Posterior vena cava (tissue), 2 donors: ENCODE data around the gene HIVEP1. TPM values are rescaled to one million over a fixed set of nuclear protein-coding genes. Genes with fewer than 3 reads are reported as not detected.

ENCODE experiments used
- DNase-seq: peaks from one replicate; pipeline ENCODE4 v3.0.0-alpha.2; 2020; ENCODE audit warnings: low spot score
- intact Hi-C, 2 donors: fragments of 100-400 bp; cut with DNase I; formaldehyde crosslinking; loops; one replicate each; pipeline versions ENCODE4 v1.14.1 to v1.14.2; 2022 to 2023
- total RNA-seq, 2 donors: library from RNA; stranded (reverse); fragmentation: NEBNext Ultra II Directional; extraction: Animal tissue kit (Norgen Biotek cat#: 25700); gene quantifications; one replicate each; pipeline ENCODE4 v1.2.1, GENCODE V29; 2021
- donor health status: DM: yes; HTN: yes; CAD: no.
- donor health status: DM: yes; HTN: yes; CAD: no.

The HIVEP1 gene
- total RNA-seq, 2 donors from 2014 or later, result 29.0 to 35.2 TPM

- intact Hi-C loops, result no loop called here
- DNase-seq, result no peak
Observed at GRCh38 chr6:12034837-12035236, 22.7 kb downstream of the HIVEP1 start.

GRCh38 chr6:12036766-12037165 lies 24.7 kb downstream of the HIVEP1 start:
- intact Hi-C loops, result no loop called here
- no peak for DNase-seq

- no peak for DNase-seq
- intact Hi-C loops, result no loop called here
Observed at GRCh38 chr6:12037798-12038197, 25.7 kb downstream of the HIVEP1 start.

- intact Hi-C loops, result no loop called here
- no peak for DNase-seq
Observed at GRCh38 chr6:12039540-12040459, 27.7 kb downstream of the HIVEP1 start.

GRCh38 chr6:12047304-12047703 lies 35.2 kb downstream of the HIVEP1 start:
- intact Hi-C loops, result no loop called here
- DNase-seq, result no peak

GRCh38 chr6:12047792-12048432 lies 35.8 kb downstream of the HIVEP1 start:
- intact Hi-C loops, result no loop called here

GRCh38 chr6:12048609-12049008 lies 36.5 kb downstream of the HIVEP1 start:
- no peak for DNase-seq
- intact Hi-C loops, result no loop called here

More at GRCh38 chr6:12047792-12048432, 35.8 kb downstream of the HIVEP1 start:
- DNase-seq, result no peak

GRCh38 chr6:12049165-12049564 lies 37.1 kb downstream of the HIVEP1 start:
- DNase-seq, result no peak
- intact Hi-C loops, result no loop called here

- no peak for DNase-seq
- intact Hi-C loops, result no loop called here
Observed at GRCh38 chr6:12051861-12052368, 39.8 kb downstream of the HIVEP1 start.

GRCh38 chr6:12058172-12058961 lies 46.3 kb downstream of the HIVEP1 start:
- DNase-seq, result no peak
- intact Hi-C loops, result no loop called here

GRCh38 chr6:12060780-12061609 lies 48.9 kb downstream of the HIVEP1 start:
- DNase-seq, result peak; percentile 90
- intact Hi-C loops, result no loop called here

- DNase-seq, result no peak
- intact Hi-C loops, result no loop called here
Observed at GRCh38 chr6:12062605-12063004, 50.5 kb downstream of the HIVEP1 start.

GRCh38 chr6:12064131-12064530 lies 52.0 kb downstream of the HIVEP1 start:
- no peak for DNase-seq
- intact Hi-C loops, result no loop called here

- intact Hi-C loops, result no loop called here
- DNase-seq, result no peak
Observed at GRCh38 chr6:12064538-12065071, 52.5 kb downstream of the HIVEP1 start.

GRCh38 chr6:12065321-12066140 lies 53.4 kb downstream of the HIVEP1 start:
- DNase-seq, result no peak
- intact Hi-C loops, result no loop called here

GRCh38 chr6:12066297-12066696 lies 54.2 kb downstream of the HIVEP1 start:
- intact Hi-C loops, result no loop called here
- no peak for DNase-seq

- intact Hi-C loops, result no loop called here
- DNase-seq, result no peak
Observed at GRCh38 chr6:12068899-12069557, 56.9 kb downstream of the HIVEP1 start.
